Endodermal cell (in vitro differentiated cells): ENCODE results near the gene SBDS. TPM values are rescaled to one million over a fixed set of nuclear protein-coding genes. Genes with fewer than 3 reads are reported as not detected.
"Not testable (repeated sequence)": the region's sequence is repeated elsewhere in the genome, so short reads cannot be mapped to it uniquely, and the experiment has no call there.

Experiments
- DNase-seq: peaks from one replicate; pipeline ENCODE4 v3.0.0-alpha.2; 2017
- H3K27ac ChIP-seq: 2 replicates; pipeline ENCODE4 v1.5.1; 2013; ENCODE audit warnings: mild to moderate bottlenecking, low read depth, low read length, moderate library complexity
- H3K27me3 ChIP-seq: 2 replicates; pipeline ENCODE4 v1.6.1; 2013; ENCODE audit warnings: mild to moderate bottlenecking, low read length, moderate library complexity; ENCODE audit not compliant: insufficient read depth, control insufficient read depth, poor library complexity, severe bottlenecking
- H3K36me3 ChIP-seq: 2 replicates; pipeline ENCODE4 v1.7.0; 2013; ENCODE audit warnings: mild to moderate bottlenecking, low read length, moderate library complexity; ENCODE audit not compliant: control insufficient read depth, insufficient read depth
- H3K4me1 ChIP-seq: one replicate; pipeline ENCODE4 v1.7.0; 2013; ENCODE audit warnings: low read length; ENCODE audit not compliant: control insufficient read depth, insufficient read depth
- H3K4me3 ChIP-seq: 2 replicates; pipeline ENCODE4 v1.5.1; 2013; ENCODE audit warnings: mild to moderate bottlenecking, low read length, moderate library complexity
- H3K9ac ChIP-seq: 2 replicates; pipeline ENCODE4 v1.6.1; 2013; ENCODE audit warnings: mild to moderate bottlenecking, low read length, moderate library complexity; ENCODE audit not compliant: poor library complexity, severe bottlenecking; ENCODE audit errors: extremely low read depth
- H3K9me3 ChIP-seq: 2 replicates; pipeline ENCODE4 v1.6.1; 2013; ENCODE audit warnings: mild to moderate bottlenecking, low read length, moderate library complexity; ENCODE audit not compliant: control insufficient read depth
- H3K27ac Mint-ChIP-seq: 2 replicates; pipeline ENCODE4 v1.8.0; 2020; ENCODE audit warnings: mixed read lengths
- H3K27me3 Mint-ChIP-seq: 2 replicates; pipeline ENCODE4 v1.8.0; 2021; ENCODE audit warnings: mild to moderate bottlenecking, mixed read lengths; ENCODE audit not compliant: insufficient read depth
- H3K36me3 Mint-ChIP-seq: 2 replicates; pipeline ENCODE4 v1.8.0; 2020; ENCODE audit warnings: low read depth, mixed read lengths
- H3K4me1 Mint-ChIP-seq: 2 replicates; pipeline ENCODE4 v1.8.0; 2020; ENCODE audit warnings: mixed read lengths
- H3K4me3 Mint-ChIP-seq: 2 replicates; pipeline ENCODE4 v1.8.0; 2020; ENCODE audit warnings: mild to moderate bottlenecking, moderate library complexity, mixed read lengths
- H3K9me3 Mint-ChIP-seq: 2 replicates; pipeline ENCODE4 v1.8.0; 2020; ENCODE audit warnings: mild to moderate bottlenecking, mixed read lengths
- CTCF ChIP-seq: fragments of 200-600 bp; sonication (generic); conservative IDR thresholded peaks from 2 replicates; pipeline ENCODE4 v1.5.0; 2021; ENCODE audit warnings: antibody characterized with exemption, mild to moderate bottlenecking
- WGBS, 2 experiments: methylation state at CpG; one replicate each; pipeline versions ENCODE4 v1.1.5 to v1.1.7; 2013; ENCODE audit warnings: missing lambda C conversion rate in 2 of 2, mixed read lengths in 1 of 2; ENCODE audit not compliant: insufficient coverage in 1 of 2, insufficient read length in 1 of 2; 5-methylcytosine and 5-hydroxymethylcytosine counted together
- total RNA-seq, 2 donors: library from RNA; stranded (reverse); fragmentation: NEBNext Ultra II Directional in 1 of 2; extraction: Animal tissue kit (Norgen Biotek cat#: 25700) in 1 of 2; gene quantifications; 2 replicates in 1 of 2; 3 replicates in 1 of 2; pipeline ENCODE4 v1.2.1, GENCODE V29; 2021

The SBDS gene
- total RNA-seq, 2 donors from 2014 or later = 22.6 to 28.5 TPM

GRCh38 chr7:67033251-67033650, 37.9 kb upstream of the SBDS start:
- Mint-ChIP-seq H3K27me3 (no peaks in the 10 kb centered on the region), H3K27ac (no peak overlapping the region), H3K9me3 (peaks cover 20% of the 10 kb centered on the region), H3K4me1 (no peaks in the 10 kb centered on the region), H3K4me3 (no peak overlapping the region), H3K36me3 (peaks cover 50% of the 10 kb centered on the region)
- 97% methylated on average over 5 of the region's 5 CpGs; no CpG with 5 or more reads in 1 of the 2 experiments for WGBS, 2 experiments
- Histone ChIP-seq H3K4me3 (no peak overlapping the region), H3K9ac (no peak overlapping the region), H3K27ac (no peak overlapping the region), H3K4me1 (no peaks in the 10 kb centered on the region), H3K9me3 (peaks cover 21% of the 10 kb centered on the region), H3K27me3 (no peaks in the 10 kb centered on the region), H3K36me3 (peaks cover 27% of the 10 kb centered on the region)
- no peak for DNase-seq
- TF ChIP-seq CTCF = no peak

- H3K4me3 Mint-ChIP-seq, H3K27ac ChIP-seq, DNase-seq, H3K27me3 Mint-ChIP-seq, H3K4me1 ChIP-seq, H3K4me3 ChIP-seq, H3K9ac ChIP-seq, H3K27ac Mint-ChIP-seq, H3K27me3 ChIP-seq, H3K4me1 Mint-ChIP-seq: not testable (repeated sequence)
- Mint-ChIP-seq H3K36me3 (peaks cover 58% of the 10 kb centered on the region), H3K9me3 (peaks cover 20% of the 10 kb centered on the region)
- Histone ChIP-seq H3K9me3 (peaks cover 21% of the 10 kb centered on the region), H3K36me3 (peaks cover 30% of the 10 kb centered on the region)
- WGBS, 2 experiments = 92% methylated on average over 1 of the region's 2 CpGs; no CpG with 5 or more reads in 1 of the 2 experiments
Observed at GRCh38 chr7:67031685-67032084, 36.3 kb upstream of the SBDS start.

GRCh38 chr7:67025459-67025858, 30.1 kb upstream of the SBDS start:
- WGBS, 2 experiments = no CpG with 5 or more reads among the region's 1 CpG
- not testable (repeated sequence) for H3K27ac ChIP-seq, H3K4me1 Mint-ChIP-seq, H3K9ac ChIP-seq, H3K4me1 ChIP-seq, DNase-seq, H3K27me3 Mint-ChIP-seq, H3K4me3 ChIP-seq, H3K27ac Mint-ChIP-seq, H3K4me3 Mint-ChIP-seq, H3K27me3 ChIP-seq
- Histone ChIP-seq H3K9me3 (peaks cover 11% of the 10 kb centered on the region), H3K36me3 (peaks cover 34% of the 10 kb centered on the region)
- peaks cover 10% of the 10 kb centered on the region for H3K9me3 Mint-ChIP-seq
- H3K36me3 Mint-ChIP-seq = peaks cover 61% of the 10 kb centered on the region

GRCh38 chr7:67022511-67022910, 27.1 kb upstream of the SBDS start:
- peaks cover 64% of the 10 kb centered on the region for H3K36me3 Mint-ChIP-seq
- H3K4me1 ChIP-seq = no peaks in the 10 kb centered on the region
- no peak overlapping the region for H3K27ac Mint-ChIP-seq
- TF ChIP-seq CTCF = no peak
- H3K9me3 ChIP-seq = no peaks in the 10 kb centered on the region
- no peaks in the 10 kb centered on the region for H3K9me3 Mint-ChIP-seq
- H3K4me3 Mint-ChIP-seq = no peak overlapping the region
- H3K9ac ChIP-seq = no peak overlapping the region
- no peak overlapping the region for H3K27ac ChIP-seq
- H3K4me3 ChIP-seq = no peak overlapping the region
- peaks cover 35% of the 10 kb centered on the region for H3K36me3 ChIP-seq
- no peak for DNase-seq
- H3K27me3 ChIP-seq = no peaks in the 10 kb centered on the region
- no peaks in the 10 kb centered on the region for H3K27me3 Mint-ChIP-seq
- WGBS, 2 experiments = 95 to 100% methylated on average over 2 to 3 of the region's 3 CpGs
- no peaks in the 10 kb centered on the region for H3K4me1 Mint-ChIP-seq
